Measurements from ENCODE around the gene KCNK3.

Gene KCNK3

GRCh38 chr2:26704441-26704977, 12.0 kb downstream of the KCNK3 start:
- Histone ChIP-seq H3K36me3 (replicated peaks; ENCODE audit: insufficient read depth, low read length) (no peaks in the 10 kb centered on the region), H4K20me1 (ENCODE audit: insufficient read depth, low read length) (no peaks in the 10 kb centered on the region; the same call in 1 of the 2 replicates), H3K4me1 (ENCODE audit: low read length) (no peaks in the 10 kb centered on the region), H3K9me2 (replicated peaks; ENCODE audit: insufficient read depth, low read length) (no peaks in the 10 kb centered on the region), H3F3A (ENCODE audit: insufficient read depth, low read length) (no peaks in the 10 kb centered on the region), H3K4me2 (ENCODE audit: low read depth, low read length) (no peak overlapping the region), H2AFZ (ENCODE audit: low read length) (no peak overlapping the region), H3K9ac (ENCODE audit: low read length) (no peak overlapping the region), H3K9me3 (replicated peaks; ENCODE audit: insufficient read depth, low read length) (no peaks in the 10 kb centered on the region), H3K27ac (ENCODE audit: low read length) (no peak overlapping the region), H3K4me3 (ENCODE audit: low read length) (no peak overlapping the region), H3K27me3 (replicated peaks; ENCODE audit: insufficient read depth, low read length) (peaks cover 94% of the 10 kb centered on the region), H3K79me2 (ENCODE audit: low read length) (no peaks in the 10 kb centered on the region)
- no peak for DNase-seq
- TF ChIP-seq EZH2 (optimal IDR thresholded peaks at IDR 0.05; ENCODE audit: low read depth, low read length), result no peak
- TF ChIP-seq EZH2phosphoT487 (IDR thresholded peaks at IDR 0.05; ENCODE audit: low read length), result no peak
- TF ChIP-seq CTCF (IDR thresholded peaks at IDR 0.05; ENCODE audit: low read length), result no peak

GRCh38 chr2:26705126-26705525, 12.6 kb downstream of the KCNK3 start:
- H3K4me2 ChIP-seq (ENCODE audit: low read depth, low read length), result no peak overlapping the region
- H3K9me2 ChIP-seq (replicated peaks; ENCODE audit: insufficient read depth, low read length), result no peaks in the 10 kb centered on the region
- H4K20me1 ChIP-seq (ENCODE audit: insufficient read depth, low read length), result no peaks in the 10 kb centered on the region; the same call in 1 of the 2 replicates
- no peak overlapping the region for H3K27ac ChIP-seq (ENCODE audit: low read length)
- H3K27me3 ChIP-seq (replicated peaks; ENCODE audit: insufficient read depth, low read length), result peaks cover 94% of the 10 kb centered on the region
- no peak for TF ChIP-seq CTCF (IDR thresholded peaks at IDR 0.05; ENCODE audit: low read length)
- no peak overlapping the region for H3K4me3 ChIP-seq (ENCODE audit: low read length)
- no peaks in the 10 kb centered on the region for H3K9me3 ChIP-seq (replicated peaks; ENCODE audit: insufficient read depth, low read length)
- H3K36me3 ChIP-seq (replicated peaks; ENCODE audit: insufficient read depth, low read length), result no peaks in the 10 kb centered on the region
- no peak overlapping the region for H2AFZ ChIP-seq (ENCODE audit: low read length)
- DNase-seq, result no peak
- no peak overlapping the region for H3K9ac ChIP-seq (ENCODE audit: low read length)
- no peaks in the 10 kb centered on the region for H3K4me1 ChIP-seq (ENCODE audit: low read length)
- H3F3A ChIP-seq (ENCODE audit: insufficient read depth, low read length), result no peaks in the 10 kb centered on the region
- no peaks in the 10 kb centered on the region for H3K79me2 ChIP-seq (ENCODE audit: low read length)

GRCh38 chr2:26706093-26706492, 13.6 kb downstream of the KCNK3 start:
- Histone ChIP-seq H3F3A (ENCODE audit: insufficient read depth, low read length) (no peaks in the 10 kb centered on the region), H3K27me3 (replicated peaks; ENCODE audit: insufficient read depth, low read length) (peaks cover 94% of the 10 kb centered on the region), H3K4me2 (ENCODE audit: low read depth, low read length) (no peak overlapping the region), H3K27ac (ENCODE audit: low read length) (no peak overlapping the region), H3K4me1 (ENCODE audit: low read length) (no peaks in the 10 kb centered on the region), H3K79me2 (ENCODE audit: low read length) (no peaks in the 10 kb centered on the region), H3K9ac (ENCODE audit: low read length) (no peak overlapping the region), H3K9me3 (replicated peaks; ENCODE audit: insufficient read depth, low read length) (no peaks in the 10 kb centered on the region), H4K20me1 (ENCODE audit: insufficient read depth, low read length) (no peaks in the 10 kb centered on the region), H3K9me2 (replicated peaks; ENCODE audit: insufficient read depth, low read length) (no peaks in the 10 kb centered on the region), H3K36me3 (replicated peaks; ENCODE audit: insufficient read depth, low read length) (no peaks in the 10 kb centered on the region), H3K4me3 (ENCODE audit: low read length) (no peak overlapping the region), H2AFZ (ENCODE audit: low read length) (no peak overlapping the region)
- no peak for DNase-seq
- TF ChIP-seq EZH2phosphoT487 (IDR thresholded peaks at IDR 0.05; ENCODE audit: low read length), result no peak
- TF ChIP-seq EZH2 (optimal IDR thresholded peaks at IDR 0.05; ENCODE audit: low read depth, low read length), result no peak
- no peak for TF ChIP-seq CTCF (IDR thresholded peaks at IDR 0.05; ENCODE audit: low read length)
